MM.1S (cell line): ENCODE results near the gene NUP37.

Experiments
- EZH2phosphoT487 ChIP-seq: fragments of 300-600 bp; sonication (generic); IDR thresholded peaks from 2 replicates; pipeline ENCODE4 v1.6.1; 2018; ENCODE audit warnings: antibody characterized with exemption, low read length
- TF ChIP-seq, protein P1 (sequence below): fragments of 300-600 bp; sonication (generic); IDR thresholded peaks from 2 replicates; pipeline ENCODE4 v1.5.1; 2016; ENCODE audit warnings: antibody characterized with exemption, low read length, mixed read lengths

- TF ChIP-seq, protein P1, sequence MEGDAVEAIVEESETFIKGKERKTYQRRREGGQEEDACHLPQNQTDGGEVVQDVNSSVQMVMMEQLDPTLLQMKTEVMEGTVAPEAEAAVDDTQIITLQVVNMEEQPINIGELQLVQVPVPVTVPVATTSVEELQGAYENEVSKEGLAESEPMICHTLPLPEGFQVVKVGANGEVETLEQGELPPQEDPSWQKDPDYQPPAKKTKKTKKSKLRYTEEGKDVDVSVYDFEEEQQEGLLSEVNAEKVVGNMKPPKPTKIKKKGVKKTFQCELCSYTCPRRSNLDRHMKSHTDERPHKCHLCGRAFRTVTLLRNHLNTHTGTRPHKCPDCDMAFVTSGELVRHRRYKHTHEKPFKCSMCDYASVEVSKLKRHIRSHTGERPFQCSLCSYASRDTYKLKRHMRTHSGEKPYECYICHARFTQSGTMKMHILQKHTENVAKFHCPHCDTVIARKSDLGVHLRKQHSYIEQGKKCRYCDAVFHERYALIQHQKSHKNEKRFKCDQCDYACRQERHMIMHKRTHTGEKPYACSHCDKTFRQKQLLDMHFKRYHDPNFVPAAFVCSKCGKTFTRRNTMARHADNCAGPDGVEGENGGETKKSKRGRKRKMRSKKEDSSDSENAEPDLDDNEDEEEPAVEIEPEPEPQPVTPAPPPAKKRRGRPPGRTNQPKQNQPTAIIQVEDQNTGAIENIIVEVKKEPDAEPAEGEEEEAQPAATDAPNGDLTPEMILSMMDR: no peak
- no peak for TF ChIP-seq EZH2phosphoT487
Observed at GRCh38 chr12:102118874-102119273, 1.0 kb downstream of the NUP37 start.
